Omental fat pad (tissue), 4 donors: Measurements from ENCODE around the gene OTC. TPM values are rescaled to one million over a fixed set of nuclear protein-coding genes. Genes with fewer than 3 reads are reported as not detected.

ENCODE experiments used
- ATAC-seq: fragments of 150-250 bp; one replicate; pipeline ENCODE4 v1.9.1; 2016; ENCODE audit warnings: mild to moderate bottlenecking, moderate library complexity; ENCODE audit not compliant: low FRiP score
- DNase-seq: peaks from one replicate; pipeline ENCODE4 v3.0.0-alpha.2; 2019; ENCODE audit warnings: low spot score
- total RNA-seq, 4 donors: library from RNA; depleted of rRNA; stranded (reverse); fragments of >200 nt; gene quantifications; one replicate each; pipeline ENCODE4 v1.1.0, GENCODE V29; 2016
- TF ChIP-seq, protein P1 (sequence below), 3 donors: fragments of 450-650 bp; IDR thresholded peaks; one replicate each; pipeline ENCODE4 v1.5.1; 2016 to 2017; ENCODE audit warnings: antibody characterized with exemption in 3 of 3, mild to moderate bottlenecking in 3 of 3, moderate library complexity in 2 of 3

OTC gene
- total RNA-seq, 4 donors from 2014 or later, result 0.36 to 9.8 (median 1.4) TPM

- TF ChIP-seq, protein P1, sequence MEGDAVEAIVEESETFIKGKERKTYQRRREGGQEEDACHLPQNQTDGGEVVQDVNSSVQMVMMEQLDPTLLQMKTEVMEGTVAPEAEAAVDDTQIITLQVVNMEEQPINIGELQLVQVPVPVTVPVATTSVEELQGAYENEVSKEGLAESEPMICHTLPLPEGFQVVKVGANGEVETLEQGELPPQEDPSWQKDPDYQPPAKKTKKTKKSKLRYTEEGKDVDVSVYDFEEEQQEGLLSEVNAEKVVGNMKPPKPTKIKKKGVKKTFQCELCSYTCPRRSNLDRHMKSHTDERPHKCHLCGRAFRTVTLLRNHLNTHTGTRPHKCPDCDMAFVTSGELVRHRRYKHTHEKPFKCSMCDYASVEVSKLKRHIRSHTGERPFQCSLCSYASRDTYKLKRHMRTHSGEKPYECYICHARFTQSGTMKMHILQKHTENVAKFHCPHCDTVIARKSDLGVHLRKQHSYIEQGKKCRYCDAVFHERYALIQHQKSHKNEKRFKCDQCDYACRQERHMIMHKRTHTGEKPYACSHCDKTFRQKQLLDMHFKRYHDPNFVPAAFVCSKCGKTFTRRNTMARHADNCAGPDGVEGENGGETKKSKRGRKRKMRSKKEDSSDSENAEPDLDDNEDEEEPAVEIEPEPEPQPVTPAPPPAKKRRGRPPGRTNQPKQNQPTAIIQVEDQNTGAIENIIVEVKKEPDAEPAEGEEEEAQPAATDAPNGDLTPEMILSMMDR (IDR thresholded peaks at IDR 0.05), result no peak
- DNase-seq, result no peak
- no peak for ATAC-seq
Measured at GRCh38 chrX:38437093-38437492, 84.7 kb downstream of the OTC start.

GRCh38 chrX:38438321-38438720 lies 85.9 kb downstream of the OTC start:
- ATAC-seq (no peak), DNase-seq (no peak)
- TF ChIP-seq, protein P1 (IDR thresholded peaks at IDR 0.05), result no peak

GRCh38 chrX:38452603-38453002 lies 100.2 kb downstream of the OTC start:
- ATAC-seq (no peak), DNase-seq (no peak)
- TF ChIP-seq, protein P1 (IDR thresholded peaks at IDR 0.05), result no peak

- ATAC-seq (no peak), DNase-seq (no peak)
- TF ChIP-seq, protein P1 (IDR thresholded peaks at IDR 0.05), result no peak
Measured at GRCh38 chrX:38458071-38458470, 105.7 kb downstream of the OTC start.

DNA sequence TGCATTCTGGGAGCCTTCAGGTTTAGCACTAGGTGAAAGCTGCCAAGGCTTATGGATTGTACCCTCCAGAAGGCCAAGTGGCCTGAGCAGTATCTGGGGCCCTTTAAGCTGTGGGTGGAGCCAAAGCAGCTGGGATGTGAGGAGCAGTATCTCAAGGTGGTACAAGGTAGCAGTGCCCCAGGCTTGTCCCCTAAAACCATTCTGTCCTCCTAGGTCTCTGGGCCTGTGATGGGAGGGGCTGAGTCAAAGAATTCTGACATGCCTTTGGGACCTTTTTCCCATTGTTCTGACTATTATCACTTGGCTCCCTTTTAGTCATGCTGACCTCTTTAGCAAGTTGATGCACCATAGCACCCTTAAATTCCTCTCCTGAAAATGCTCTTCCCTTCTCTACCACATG lies 109.9 kb downstream of the OTC start:
- no peak for ATAC-seq
- DNase-seq, result no peak
- TF ChIP-seq, protein P1 (IDR thresholded peaks at IDR 0.05), result no peak

GRCh38 chrX:38465686-38466085 lies 113.3 kb downstream of the OTC start:
- ATAC-seq, result no peak
- TF ChIP-seq, protein P1 (IDR thresholded peaks at IDR 0.05), result no peak
- no peak for DNase-seq

- DNase-seq (no peak), ATAC-seq (no peak)
- TF ChIP-seq, protein P1 (IDR thresholded peaks at IDR 0.05), result no peak
Measured at GRCh38 chrX:38468563-38469157, 116.3 kb downstream of the OTC start.
